MG63 (cell line): ENCODE data around the gene ZNF79. TPM values are rescaled to one million over a fixed set of nuclear protein-coding genes. Genes with fewer than 3 reads are reported as not detected.

ENCODE experiments used
- DNase-seq: peaks from one replicate; pipeline ENCODE4 v3.0.0-alpha.2; 2020
- H3K27me3 ChIP-seq: fragments of 250-450 bp; sonication (Bioruptor Pico); 2 replicates; pipeline ENCODE4 v1.5.1; 2020; ENCODE audit warnings: mild to moderate bottlenecking, moderate library complexity
- H3K36me3 ChIP-seq: fragments of 250-450 bp; sonication (Bioruptor Pico); 2 replicates; pipeline ENCODE4 v1.5.1; 2020; ENCODE audit warnings: mild to moderate bottlenecking, moderate library complexity
- H3K4me3 ChIP-seq: fragments of 250-450 bp; sonication (Bioruptor Pico); 2 replicates; pipeline ENCODE4 v1.5.1; 2020; ENCODE audit warnings: mild to moderate bottlenecking, moderate library complexity
- H3K9me3 ChIP-seq: fragments of 250-450 bp; sonication (Bioruptor Pico); 2 replicates; pipeline ENCODE4 v1.5.1; 2020; ENCODE audit warnings: mild to moderate bottlenecking, moderate library complexity
- total RNA-seq: library from RNA; depleted of rRNA; stranded (reverse); fragments of >200 nt; shearing (Covaris generic); gene quantifications from 2 replicates; pipeline ENCODE4 v1.2.3, GENCODE V29; 2014; ENCODE audit warnings: low replicate concordance

Gene ZNF79
- total RNA-seq, 1 experiment from 2014 or later, result 4.4 TPM

DNA sequence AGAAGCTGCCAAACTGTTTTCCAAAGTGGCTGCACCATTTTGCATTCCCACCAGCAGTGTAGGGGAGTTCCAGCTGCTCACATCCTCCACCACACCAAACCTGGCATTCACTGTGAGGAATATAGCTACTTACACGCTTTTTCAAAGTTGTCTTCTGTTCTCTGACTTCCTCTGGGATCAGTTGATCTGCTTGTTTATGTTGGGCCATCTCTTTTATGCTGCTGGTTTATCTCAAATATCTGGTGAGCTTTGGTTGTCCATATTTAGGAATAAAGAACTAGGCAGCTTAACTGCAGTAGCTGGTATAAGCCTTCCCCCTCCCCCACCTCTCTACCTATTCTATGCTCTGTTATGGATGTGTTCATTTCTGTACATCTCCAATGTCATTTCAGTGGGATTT lies 8.5 kb upstream of the ZNF79 start:
- no peaks in the 10 kb centered on the region for H3K36me3 ChIP-seq
- no peaks in the 10 kb centered on the region for H3K27me3 ChIP-seq
- no peak for DNase-seq
- H3K9me3 ChIP-seq, result no peaks in the 10 kb centered on the region
- H3K4me3 ChIP-seq, result no peak overlapping the region

DNA sequence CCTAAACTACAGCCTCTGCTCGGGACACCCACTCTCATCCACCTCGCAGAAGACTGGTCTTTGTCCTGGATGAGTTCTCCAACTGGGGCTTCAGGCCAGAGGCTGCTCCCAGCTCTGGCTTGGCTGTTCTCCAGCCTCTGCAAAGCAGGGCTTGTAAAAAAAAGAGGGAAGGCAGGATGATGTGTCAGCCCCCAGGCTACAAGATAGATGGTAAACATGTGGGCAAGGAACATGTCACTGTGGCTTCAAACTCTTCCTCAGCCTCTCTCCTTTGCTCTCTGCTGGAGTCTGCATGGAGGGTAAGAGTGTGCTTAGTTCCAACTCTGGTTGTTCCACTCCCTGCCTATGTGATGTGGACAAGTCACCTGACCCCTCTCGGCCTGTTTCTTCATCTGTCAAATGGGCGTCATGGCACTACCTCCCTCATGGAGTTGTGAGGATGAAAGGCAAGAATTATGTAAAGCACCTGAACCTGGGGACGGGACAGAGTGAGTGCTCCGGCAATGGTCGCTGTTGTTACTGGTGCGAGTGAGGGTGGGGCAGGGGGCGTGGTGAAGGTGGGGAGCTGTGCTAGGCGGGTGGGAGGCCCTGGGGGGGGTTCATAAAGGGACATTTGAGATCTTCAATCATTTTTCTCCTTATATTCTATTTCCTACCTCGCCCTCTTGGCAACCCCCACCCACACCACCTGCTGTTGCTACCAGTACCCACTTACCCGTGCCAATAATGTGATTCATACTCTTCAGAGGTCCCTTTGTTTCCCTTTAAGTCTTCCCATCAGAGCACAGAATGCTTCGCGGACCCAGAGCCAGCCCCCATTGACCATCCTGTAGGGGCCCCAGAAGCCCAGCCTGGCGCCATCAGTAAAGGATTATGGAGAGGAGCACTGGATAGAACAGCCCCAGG lies 6.8 kb upstream of the ZNF79 start:
- Histone ChIP-seq H3K27me3 (no peaks in the 10 kb centered on the region), H3K4me3 (no peak overlapping the region), H3K9me3 (no peaks in the 10 kb centered on the region), H3K36me3 (no peaks in the 10 kb centered on the region)
- peak; percentile 82 for DNase-seq

DNA sequence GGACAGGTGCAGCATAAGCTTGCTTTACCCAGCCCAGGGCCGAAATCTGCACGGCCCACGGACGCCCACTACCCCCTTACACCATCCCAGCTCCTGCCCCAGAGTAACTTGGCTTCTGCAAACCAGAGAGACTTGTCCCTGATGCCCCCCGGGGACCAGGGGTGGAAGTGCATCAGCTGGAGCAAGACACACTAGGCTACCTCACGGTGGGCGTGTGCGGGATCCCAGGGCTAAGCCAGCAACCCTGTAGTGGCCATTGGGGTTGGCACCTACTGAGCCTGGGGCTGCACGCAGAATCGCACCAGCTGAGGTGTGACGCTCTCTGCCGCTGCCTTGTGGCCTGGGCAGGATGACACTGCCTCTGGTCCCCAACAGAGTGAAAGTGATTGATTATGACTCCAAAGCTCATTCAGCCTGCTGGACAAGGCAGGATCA lies 6.1 kb upstream of the ZNF79 start:
- DNase-seq, result peak; percentile 36
- Histone ChIP-seq H3K9me3 (no peaks in the 10 kb centered on the region), H3K4me3 (no peak overlapping the region), H3K36me3 (no peaks in the 10 kb centered on the region), H3K27me3 (no peaks in the 10 kb centered on the region)

DNA sequence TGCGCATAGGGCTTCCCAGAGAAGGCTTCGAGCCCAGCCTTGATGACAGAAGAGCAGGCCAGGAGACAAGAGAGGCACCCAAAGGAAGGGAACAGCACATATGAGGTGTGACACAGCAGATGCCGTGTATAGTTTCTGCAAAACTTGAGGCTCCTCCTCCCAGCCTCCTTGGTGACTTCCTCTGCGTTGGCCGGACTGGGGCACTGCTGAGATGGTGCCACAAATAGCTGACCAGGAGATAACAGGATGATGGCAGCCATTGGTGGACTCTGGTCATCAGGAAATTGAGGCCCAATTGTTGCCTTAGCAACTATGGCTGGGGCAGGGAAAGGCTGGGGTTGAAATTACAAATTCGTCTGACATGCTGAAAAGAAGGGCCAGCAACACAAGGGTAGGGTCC lies 4.8 kb upstream of the ZNF79 start:
- no peak for DNase-seq
- no peaks in the 10 kb centered on the region for H3K27me3 ChIP-seq
- no peak overlapping the region for H3K4me3 ChIP-seq
- no peaks in the 10 kb centered on the region for H3K36me3 ChIP-seq
- no peaks in the 10 kb centered on the region for H3K9me3 ChIP-seq

DNA sequence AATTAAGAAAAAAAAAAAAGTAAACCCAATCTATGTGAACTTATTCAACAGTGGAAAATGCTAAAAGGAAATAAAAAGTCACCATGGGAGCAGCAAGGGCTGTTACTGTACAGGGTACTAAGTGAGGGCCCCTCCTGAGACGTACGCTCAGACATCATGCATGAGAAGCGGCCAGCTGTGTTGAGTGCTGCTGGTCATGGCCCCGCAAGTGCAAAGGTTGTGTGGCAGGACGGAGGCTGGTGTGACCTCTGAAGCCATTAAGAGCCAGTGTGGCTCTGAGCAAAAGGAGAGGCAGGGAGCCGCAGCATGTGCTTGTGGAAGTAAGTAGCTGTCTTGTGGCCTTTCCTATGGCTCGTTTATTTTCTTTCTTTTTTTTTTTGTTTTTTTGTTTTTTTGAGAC lies 3.1 kb upstream of the ZNF79 start:
- H3K4me3 ChIP-seq, result no peak overlapping the region
- DNase-seq, result no peak
- H3K27me3 ChIP-seq, result no peaks in the 10 kb centered on the region
- no peaks in the 10 kb centered on the region; the same call in 1 of the 2 replicates for H3K36me3 ChIP-seq
- no peaks in the 10 kb centered on the region for H3K9me3 ChIP-seq

DNA sequence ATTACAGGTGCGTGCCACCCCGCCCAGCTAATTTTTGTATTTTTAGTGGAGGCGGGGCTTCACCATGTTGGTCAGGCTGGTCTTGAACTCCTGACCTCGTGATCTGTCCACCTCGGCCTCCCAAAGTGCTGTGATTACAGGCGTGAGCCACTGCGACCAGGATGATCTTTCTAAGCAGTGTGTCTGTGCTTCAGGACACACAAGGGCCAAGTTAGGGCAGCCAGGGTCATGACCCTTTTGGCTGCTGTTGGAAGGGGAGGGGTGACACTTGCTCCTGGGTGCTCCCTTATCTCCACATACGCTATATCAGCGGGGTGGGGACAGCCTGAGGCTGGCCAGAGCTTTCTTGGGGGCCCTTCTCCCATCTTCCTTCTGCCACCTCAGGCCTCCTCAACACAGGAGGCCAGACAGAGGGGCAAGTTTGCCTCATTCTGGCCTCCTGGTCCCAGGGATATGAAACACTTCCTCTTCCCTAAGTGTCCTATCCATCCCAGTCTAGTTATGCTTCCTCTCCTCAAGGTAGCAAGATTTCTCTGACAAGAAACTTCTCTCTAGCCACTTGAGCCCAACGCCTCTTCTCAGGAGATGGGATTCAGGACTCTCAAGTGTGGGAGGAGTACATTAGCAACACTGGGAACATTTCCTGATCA lies 1.9 kb upstream of the ZNF79 start:
- H3K9me3 ChIP-seq, result no peaks in the 10 kb centered on the region
- no peaks in the 10 kb centered on the region; the same call in 1 of the 2 replicates for H3K36me3 ChIP-seq
- no peak for DNase-seq
- H3K4me3 ChIP-seq, result no peak overlapping the region; the same call in 1 of the 2 replicates
- no peaks in the 10 kb centered on the region for H3K27me3 ChIP-seq

DNA sequence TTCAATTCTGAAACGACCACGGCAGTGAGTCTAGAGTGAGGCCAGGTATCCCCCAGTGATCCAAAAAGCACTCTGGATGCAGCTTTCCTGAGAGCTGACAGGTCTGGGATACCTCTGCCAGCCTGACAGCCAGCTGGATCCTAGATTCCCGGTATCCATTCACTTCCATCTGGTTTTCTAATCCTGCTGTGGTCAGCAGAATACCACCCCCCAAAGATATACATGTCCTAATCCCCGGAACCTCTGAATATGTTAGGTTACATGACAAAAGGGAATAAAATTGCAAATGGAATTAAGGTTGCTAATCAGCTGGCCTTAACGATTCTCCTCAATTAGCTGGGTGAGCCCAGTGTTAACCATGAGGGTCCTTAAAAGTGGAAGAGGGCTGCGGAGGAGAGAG lies 1.4 kb upstream of the ZNF79 start:
- DNase-seq, result no peak
- Histone ChIP-seq H3K9me3 (no peaks in the 10 kb centered on the region), H3K27me3 (no peaks in the 10 kb centered on the region), H3K4me3 (peak overlapping the region; percentile 94), H3K36me3 (no peaks in the 10 kb centered on the region; the same call in 1 of the 2 replicates)

DNA sequence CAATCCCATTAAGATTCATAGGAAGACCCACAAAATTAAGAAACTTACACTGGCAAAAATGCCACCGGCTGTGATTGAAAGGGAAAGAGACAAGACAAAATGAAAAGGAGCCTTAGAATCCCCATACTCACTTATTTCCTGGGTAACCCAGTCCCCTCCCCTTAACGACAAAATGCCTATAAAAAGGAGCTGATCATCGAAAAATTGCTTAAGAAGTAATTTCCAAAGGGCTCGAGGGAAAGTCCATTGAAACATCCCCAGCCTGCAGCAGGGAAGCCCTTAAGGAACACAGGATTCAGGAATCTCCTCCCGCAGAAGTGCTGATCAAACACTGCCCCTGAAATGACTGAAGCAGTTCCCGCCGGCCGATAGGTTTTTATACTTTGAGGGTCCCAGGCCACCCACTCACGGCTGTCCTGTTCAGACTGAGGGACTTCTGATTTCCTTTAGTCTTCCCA lies 677 bp upstream of the ZNF79 start:
- Histone ChIP-seq H3K27me3 (no peaks in the 10 kb centered on the region), H3K4me3 (peak overlapping the region; percentile 94), H3K9me3 (no peaks in the 10 kb centered on the region), H3K36me3 (no peaks in the 10 kb centered on the region; the same call in none of the 2 replicates)
- no peak for DNase-seq

DNA sequence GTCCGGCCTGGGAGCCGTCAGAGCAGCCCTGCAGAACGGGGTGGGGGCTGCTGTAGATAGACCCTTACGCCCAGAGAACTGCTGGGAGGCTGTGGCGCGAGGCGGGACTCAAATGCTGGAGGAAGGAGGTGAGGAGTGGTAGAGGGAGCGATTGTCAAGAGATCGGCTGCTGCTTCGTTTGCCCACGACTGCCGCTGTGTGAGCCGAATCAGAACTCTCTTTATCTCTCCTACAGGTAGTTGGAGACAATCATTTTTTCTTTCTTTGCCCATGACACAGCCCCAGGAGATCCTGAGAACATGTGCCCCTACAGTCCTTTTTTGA lies 456 bp downstream of the ZNF79 start:
- Histone ChIP-seq H3K27me3 (no peaks in the 10 kb centered on the region), H3K36me3 (no peaks in the 10 kb centered on the region; the same call in none of the 2 replicates), H3K9me3 (no peaks in the 10 kb centered on the region), H3K4me3 (peak overlapping the region; percentile 94)
- DNase-seq, result no peak

DNA sequence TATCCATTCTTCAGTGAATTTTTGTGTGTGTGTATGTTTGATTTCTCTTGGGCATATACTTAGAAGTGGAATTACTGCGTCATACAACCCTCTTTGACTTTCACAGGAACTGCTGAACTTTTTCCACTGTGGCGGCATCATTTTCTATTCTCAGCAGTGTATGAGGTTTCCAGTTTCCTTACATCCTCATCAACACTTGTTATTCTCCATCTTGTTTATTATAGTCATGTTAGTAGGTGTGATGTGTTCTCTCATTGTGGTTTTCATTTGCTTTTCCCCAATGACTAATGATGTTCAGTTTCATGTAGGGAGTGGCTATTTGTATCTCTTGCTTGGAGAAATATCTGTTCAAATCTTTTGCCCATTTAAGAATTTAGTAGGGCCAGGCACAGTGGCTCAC lies 2.6 kb downstream of the ZNF79 start:
- no peak overlapping the region for H3K4me3 ChIP-seq
- DNase-seq, result no peak
- H3K36me3 ChIP-seq, result peaks cover 9% of the 10 kb centered on the region
- no peaks in the 10 kb centered on the region for H3K9me3 ChIP-seq
- H3K27me3 ChIP-seq, result no peaks in the 10 kb centered on the region

DNA sequence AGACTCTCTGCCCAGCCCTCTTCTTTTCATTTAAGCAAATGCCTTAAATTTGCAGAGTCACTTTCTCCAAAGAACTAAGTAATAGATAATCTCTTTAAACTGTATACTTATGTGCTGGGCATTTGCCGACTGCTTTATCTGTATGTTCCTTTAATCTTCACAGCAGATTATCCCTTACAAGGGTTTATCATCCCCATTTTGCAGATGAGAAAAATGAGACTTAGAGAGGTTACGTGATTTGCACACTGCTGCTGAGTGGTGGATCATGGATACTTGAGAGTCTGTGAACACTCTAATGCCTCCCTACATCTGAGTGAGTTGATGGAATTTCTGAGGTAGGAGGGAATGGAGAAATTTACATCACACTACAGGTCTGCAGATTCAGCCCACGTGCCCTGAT lies 4.2 kb downstream of the ZNF79 start:
- no peak for DNase-seq
- no peak overlapping the region for H3K4me3 ChIP-seq
- no peaks in the 10 kb centered on the region for H3K27me3 ChIP-seq
- no peaks in the 10 kb centered on the region for H3K9me3 ChIP-seq
- peaks cover 12% of the 10 kb centered on the region for H3K36me3 ChIP-seq

DNA sequence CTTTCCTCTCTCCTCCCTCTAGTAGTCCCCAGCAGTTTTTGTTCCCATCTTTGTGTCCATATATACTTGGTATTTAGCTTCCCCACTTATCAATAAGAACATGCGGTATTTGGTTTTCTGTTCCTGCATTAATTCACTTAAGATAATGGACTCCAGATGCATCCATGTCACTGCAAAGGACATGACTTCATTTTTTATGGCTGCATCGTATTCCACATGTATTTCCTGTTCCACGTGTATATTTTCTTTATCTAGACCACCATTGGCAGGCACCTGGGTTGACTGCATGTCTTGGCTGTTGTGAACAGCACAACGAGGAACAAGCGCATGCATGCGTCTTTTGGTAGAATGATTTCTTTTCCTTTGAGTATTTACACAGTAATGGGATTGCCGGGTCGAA lies 6.2 kb downstream of the ZNF79 start:
- H3K36me3 ChIP-seq, result peaks cover 19% of the 10 kb centered on the region

DNA sequence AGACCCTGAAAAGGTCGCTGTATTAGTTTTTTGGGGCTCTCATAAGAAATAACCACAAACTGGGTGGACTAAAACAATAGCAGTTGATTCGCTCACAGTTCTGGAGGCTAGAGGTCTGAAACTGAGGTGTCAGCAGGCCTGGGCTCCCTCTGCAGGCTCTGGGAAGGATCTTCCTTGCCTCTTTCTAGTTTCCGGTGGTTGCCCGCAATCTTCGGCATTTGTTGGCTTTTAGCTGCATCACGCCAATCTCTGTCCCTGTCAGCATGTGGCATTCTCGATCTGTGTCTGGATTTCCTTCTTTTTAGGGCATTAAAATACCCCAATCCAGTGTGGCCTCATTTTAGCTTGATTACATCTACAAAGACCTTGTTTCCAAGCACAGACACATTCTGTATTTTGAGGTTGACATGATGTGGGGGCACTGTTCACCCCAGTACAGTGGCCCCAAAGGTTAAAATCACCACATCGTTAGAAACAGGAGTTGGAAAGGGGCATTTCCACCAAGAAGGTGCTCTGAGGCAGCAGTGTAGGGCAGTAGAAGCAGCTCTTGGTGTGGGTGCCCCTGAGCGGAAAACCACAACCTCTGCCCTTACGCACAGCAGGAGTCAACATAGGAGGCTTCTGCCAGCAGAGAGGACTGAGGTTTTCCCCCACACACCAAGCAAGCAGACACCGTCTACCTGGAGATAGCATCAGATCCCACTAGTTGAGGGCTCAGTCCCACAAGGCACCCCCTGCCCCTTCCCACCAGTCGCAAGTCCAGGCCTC lies 13.5 kb downstream of the ZNF79 start:
- H3K4me3 ChIP-seq, result no peak overlapping the region
- no peaks in the 10 kb centered on the region for H3K27me3 ChIP-seq
- no peak for DNase-seq
- H3K9me3 ChIP-seq, result no peaks in the 10 kb centered on the region
- H3K36me3 ChIP-seq, result peaks cover 48% of the 10 kb centered on the region

More for the DNA sequence above, 6.2 kb downstream of the ZNF79 start:
- Histone ChIP-seq H3K9me3 (no peaks in the 10 kb centered on the region), H3K4me3 (no peak overlapping the region), H3K27me3 (no peaks in the 10 kb centered on the region)
- no peak for DNase-seq

DNA sequence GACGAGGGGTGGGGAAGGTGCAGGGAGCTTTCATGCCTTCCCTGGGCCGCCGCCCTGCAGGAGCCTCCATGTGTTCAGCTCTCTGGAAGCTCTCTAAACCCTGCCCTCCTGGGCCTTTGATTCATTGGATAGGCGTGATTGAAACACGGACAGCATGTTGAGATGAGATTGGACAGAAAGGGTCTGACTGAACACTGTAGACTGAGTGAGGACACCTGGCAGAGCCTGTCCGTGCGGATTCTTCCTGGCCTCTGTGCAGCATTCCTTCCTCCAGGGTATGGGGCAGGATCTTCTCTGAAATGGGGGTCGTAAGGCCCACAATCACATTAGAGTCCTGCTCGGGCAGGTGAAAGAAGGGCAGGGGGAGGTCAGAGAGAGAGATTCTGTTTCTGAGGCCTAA lies 14.2 kb downstream of the ZNF79 start:
- H3K9me3 ChIP-seq, result no peaks in the 10 kb centered on the region
- no peaks in the 10 kb centered on the region for H3K27me3 ChIP-seq
- H3K4me3 ChIP-seq, result no peak overlapping the region
- peaks cover 52% of the 10 kb centered on the region for H3K36me3 ChIP-seq
- DNase-seq, result no peak

DNA sequence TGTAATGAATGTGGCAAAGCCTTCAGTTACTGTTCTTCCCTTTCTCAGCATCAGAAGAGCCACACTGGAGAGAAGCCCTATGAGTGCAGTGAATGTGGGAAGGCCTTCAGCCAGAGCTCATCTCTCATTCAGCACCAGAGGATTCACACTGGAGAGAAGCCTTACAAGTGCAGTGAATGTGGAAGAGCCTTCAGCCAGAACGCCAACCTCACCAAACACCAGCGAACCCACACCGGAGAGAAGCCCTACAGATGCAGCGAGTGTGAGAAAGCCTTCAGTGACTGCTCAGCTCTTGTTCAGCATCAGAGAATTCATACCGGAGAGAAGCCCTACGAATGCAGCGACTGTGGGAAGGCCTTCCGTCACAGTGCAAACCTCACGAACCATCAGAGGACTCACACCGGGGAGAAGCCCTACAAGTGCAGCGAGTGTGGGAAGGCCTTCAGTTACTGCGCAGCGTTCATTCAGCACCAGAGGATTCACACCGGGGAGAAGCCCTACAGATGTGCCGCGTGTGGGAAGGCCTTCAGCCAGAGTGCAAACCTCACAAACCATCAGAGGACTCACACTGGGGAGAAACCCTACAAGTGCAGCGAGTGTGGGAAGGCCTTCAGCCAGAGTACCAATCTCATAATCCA lies 20.2 kb downstream of the ZNF79 start:
- Histone ChIP-seq H3K36me3 (peaks cover 75% of the 10 kb centered on the region), H3K27me3 (no peaks in the 10 kb centered on the region), H3K4me3 (no peak overlapping the region), H3K9me3 (no peaks in the 10 kb centered on the region; the same call in 1 of the 2 replicates)
- DNase-seq, result no peak

DNA sequence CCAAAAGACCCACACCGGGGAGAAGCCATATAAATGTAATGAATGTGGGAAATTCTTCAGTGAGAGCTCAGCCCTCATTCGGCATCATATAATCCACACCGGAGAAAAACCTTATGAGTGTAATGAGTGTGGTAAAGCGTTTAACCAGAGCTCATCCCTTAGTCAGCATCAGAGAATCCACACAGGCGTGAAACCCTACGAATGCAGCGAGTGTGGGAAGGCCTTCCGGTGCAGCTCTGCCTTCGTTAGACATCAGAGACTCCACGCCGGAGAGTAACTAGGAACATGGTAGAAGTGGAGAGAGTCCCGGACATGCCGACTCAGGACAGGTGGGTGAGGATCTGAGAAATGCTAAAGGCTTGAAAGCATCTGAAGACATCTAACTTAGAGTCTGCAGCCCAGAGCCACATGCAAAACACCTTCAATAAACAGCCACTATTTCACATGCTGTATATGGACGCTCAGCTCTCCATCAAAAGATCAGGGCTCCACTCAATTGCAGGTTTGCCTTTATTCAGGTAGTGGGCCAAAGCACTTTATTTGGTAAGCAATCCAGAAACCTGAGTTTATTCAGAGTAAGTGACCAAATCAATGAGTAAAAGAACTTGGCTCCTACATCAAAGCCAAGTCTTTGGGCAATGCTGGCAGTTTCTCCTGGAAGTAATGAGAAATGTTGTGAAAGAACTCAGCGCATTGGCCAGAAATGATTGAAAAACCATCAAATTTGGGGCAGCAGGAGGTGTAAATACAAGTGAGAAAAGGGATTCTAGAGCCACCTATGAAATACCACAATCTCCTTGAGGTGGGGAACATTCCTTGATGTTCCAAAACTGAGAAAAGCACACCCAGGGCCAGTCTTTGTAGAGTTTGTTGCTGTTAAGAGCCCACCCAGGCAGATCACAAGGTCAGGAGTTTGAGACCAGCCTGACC lies 21.0 kb downstream of the ZNF79 start:
- Histone ChIP-seq H3K27me3 (no peaks in the 10 kb centered on the region; the same call in 1 of the 2 replicates), H3K9me3 (no peaks in the 10 kb centered on the region; the same call in 1 of the 2 replicates), H3K4me3 (no peak overlapping the region), H3K36me3 (peaks cover 80% of the 10 kb centered on the region)
- DNase-seq, result no peak
